Spleen (tissue), 7 donors: ENCODE measurements around the gene ATXN1.

Experiments
- POLR2A ChIP-seq, 3 donors: fragments of 450-650 bp; IDR thresholded peaks; one replicate each; pipeline ENCODE4 v1.5.1; 2017; ENCODE audit warnings: antibody characterized with exemption in 3 of 3, mild to moderate bottlenecking in 1 of 3
- POLR2AphosphoS5 ChIP-seq, 3 donors: sonication (generic); formaldehyde crosslinking; IDR thresholded peaks; one replicate each; pipeline ENCODE4 v1.5.1; 2017; ENCODE audit warnings: antibody characterized with exemption in 3 of 3
- TF ChIP-seq, protein P1 (sequence below), 11 experiments: fragments of 200-600 bp in 7 of 11; fragments of 450-650 bp in 4 of 11; sonication (generic) in 4 of 11; IDR thresholded peaks in 8 of 11; conservative IDR thresholded peaks in 3 of 11; 1 replicate in 7 of 11; 2 replicates in 4 of 11; pipeline versions ENCODE4 v1.4.0 to v1.8.0; 2016 to 2021; ENCODE audit warnings: antibody characterized with exemption in 11 of 11, inconsistent platforms in 4 of 11, mild to moderate bottlenecking in 1 of 11
- donor health status: DM: no; HTN: no; CAD: no; lungs with moderate emphysema.
- donor health status: DM: no; HTN: no; CAD: no.
- donor health status: DM: no; HTN: no; CAD: no.

DNA sequence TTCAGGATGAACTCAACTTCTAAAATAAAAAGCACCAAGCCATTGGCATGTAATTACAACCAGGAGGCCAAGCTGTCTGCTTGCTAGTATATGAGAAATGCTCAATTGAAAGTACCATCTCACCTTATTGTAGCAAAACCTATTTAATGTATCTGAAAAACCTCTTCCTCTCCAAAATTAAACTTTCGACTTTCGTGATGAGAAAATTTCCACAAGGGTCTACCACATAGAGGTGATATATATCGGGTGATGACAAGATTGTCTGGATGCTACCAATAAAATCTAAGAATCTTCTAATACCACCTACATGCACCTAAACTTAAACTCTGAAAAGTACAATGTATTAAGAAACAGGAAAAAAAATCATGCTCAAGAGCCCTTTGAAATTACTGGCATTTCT is 74.2 kb downstream of the ATXN1 start:
- TF ChIP-seq, protein P1, sequence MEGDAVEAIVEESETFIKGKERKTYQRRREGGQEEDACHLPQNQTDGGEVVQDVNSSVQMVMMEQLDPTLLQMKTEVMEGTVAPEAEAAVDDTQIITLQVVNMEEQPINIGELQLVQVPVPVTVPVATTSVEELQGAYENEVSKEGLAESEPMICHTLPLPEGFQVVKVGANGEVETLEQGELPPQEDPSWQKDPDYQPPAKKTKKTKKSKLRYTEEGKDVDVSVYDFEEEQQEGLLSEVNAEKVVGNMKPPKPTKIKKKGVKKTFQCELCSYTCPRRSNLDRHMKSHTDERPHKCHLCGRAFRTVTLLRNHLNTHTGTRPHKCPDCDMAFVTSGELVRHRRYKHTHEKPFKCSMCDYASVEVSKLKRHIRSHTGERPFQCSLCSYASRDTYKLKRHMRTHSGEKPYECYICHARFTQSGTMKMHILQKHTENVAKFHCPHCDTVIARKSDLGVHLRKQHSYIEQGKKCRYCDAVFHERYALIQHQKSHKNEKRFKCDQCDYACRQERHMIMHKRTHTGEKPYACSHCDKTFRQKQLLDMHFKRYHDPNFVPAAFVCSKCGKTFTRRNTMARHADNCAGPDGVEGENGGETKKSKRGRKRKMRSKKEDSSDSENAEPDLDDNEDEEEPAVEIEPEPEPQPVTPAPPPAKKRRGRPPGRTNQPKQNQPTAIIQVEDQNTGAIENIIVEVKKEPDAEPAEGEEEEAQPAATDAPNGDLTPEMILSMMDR (IDR thresholded peaks at IDR 0.05 in 8 of 11, conservative IDR thresholded peaks at IDR 0.05 in 3 of 11), result no peak
- TF ChIP-seq POLR2A (IDR thresholded peaks at IDR 0.05), result no peak
- TF ChIP-seq POLR2AphosphoS5 (IDR thresholded peaks at IDR 0.05), result no peak
